GM23338 (cell line): ENCODE measurements around the gene FNDC3B. TPM values are rescaled to one million over a fixed set of nuclear protein-coding genes. Genes with fewer than 3 reads are reported as not detected.

Source experiments
- ATAC-seq: fragments of 200-7000 bp; cut with Tn5 transposase; 3 replicates; pipeline ENCODE4 v1.9.1; 2020
- DNase-seq: peaks from one replicate; pipeline ENCODE4 v3.0.0-alpha.2; 2015; ENCODE audit warnings: low spot score
- H2AFZ ChIP-seq: fragments of 200-600 bp; sonication (generic); 2 replicates; pipeline ENCODE4 v1.8.0; 2016; ENCODE audit warnings: antibody characterized with exemption, mild to moderate bottlenecking, moderate library complexity
- H3F3A ChIP-seq: fragments of 200-600 bp; sonication (generic); replicated peaks from 2 replicates; pipeline ENCODE4 v1.8.0; 2017; ENCODE audit warnings: antibody characterized with exemption, mixed run types, low read depth
- H3K27ac ChIP-seq: fragments of 200-600 bp; sonication (generic); 2 replicates; pipeline ENCODE4 v1.6.1; 2016; ENCODE audit warnings: low read depth
- H3K27me3 ChIP-seq: fragments of 200-600 bp; sonication (generic); 2 replicates; pipeline ENCODE4 v1.8.0; 2016; ENCODE audit warnings: mild to moderate bottlenecking, mixed run types, moderate library complexity; ENCODE audit not compliant: insufficient read depth
- H3K36me3 ChIP-seq: fragments of 200-600 bp; sonication (generic); 2 replicates; pipeline ENCODE4 v1.8.0; 2016; ENCODE audit warnings: mild to moderate bottlenecking; ENCODE audit not compliant: insufficient read depth
- H3K4me1 ChIP-seq: fragments of 200-600 bp; sonication (generic); 2 replicates; pipeline ENCODE4 v1.8.0; 2016; ENCODE audit warnings: mild to moderate bottlenecking, moderate library complexity; ENCODE audit not compliant: insufficient read depth
- H3K4me2 ChIP-seq: fragments of 200-600 bp; sonication (generic); 2 replicates; pipeline ENCODE4 v1.7.1; 2017; ENCODE audit warnings: mixed run types
- H3K4me3 ChIP-seq: fragments of 200-600 bp; sonication (generic); 2 replicates; pipeline ENCODE4 v1.6.1; 2016; ENCODE audit warnings: mixed run types
- H3K79me2 ChIP-seq: fragments of 200-600 bp; sonication (generic); replicated peaks from 2 replicates; pipeline ENCODE4 v1.8.0; 2017; ENCODE audit warnings: mild to moderate bottlenecking; ENCODE audit not compliant: insufficient read depth
- H3K9me2 ChIP-seq: fragments of 200-600 bp; sonication (generic); 2 replicates; pipeline ENCODE4 v1.8.0; 2017; ENCODE audit not compliant: insufficient read depth
- H4K20me1 ChIP-seq: fragments of 200-600 bp; sonication (generic); replicated peaks from 2 replicates; pipeline ENCODE4 v1.8.0; 2017; ENCODE audit warnings: mild to moderate bottlenecking; ENCODE audit not compliant: insufficient read depth
- H3K27ac Mint-ChIP-seq: 2 replicates; pipeline ENCODE4 v1.8.0; 2020; ENCODE audit warnings: inconsistent platforms, mild to moderate bottlenecking, moderate library complexity, mixed read lengths
- H3K27me3 Mint-ChIP-seq: 3 replicates; pipeline ENCODE4 v1.8.0; 2022; ENCODE audit warnings: low read depth, mild to moderate bottlenecking, moderate library complexity, mixed read lengths, inconsistent platforms; ENCODE audit not compliant: insufficient read depth, poor library complexity
- H3K36me3 Mint-ChIP-seq: 3 replicates; pipeline ENCODE4 v1.8.0; 2021; ENCODE audit warnings: low read depth, mild to moderate bottlenecking, inconsistent platforms, moderate library complexity, mixed read lengths
- H3K4me1 Mint-ChIP-seq: 3 replicates; pipeline ENCODE4 v1.8.0; 2020; ENCODE audit warnings: mild to moderate bottlenecking, inconsistent platforms, mixed read lengths
- H3K4me3 Mint-ChIP-seq: 3 replicates; pipeline ENCODE4 v1.8.0; 2021; ENCODE audit warnings: moderate library complexity, mild to moderate bottlenecking, inconsistent platforms, mixed read lengths
- H3K9me3 Mint-ChIP-seq: 3 replicates; pipeline ENCODE4 v1.8.0; 2020; ENCODE audit warnings: moderate library complexity, mild to moderate bottlenecking, inconsistent platforms, mixed read lengths
- CREB1 ChIP-seq: fragments of 250-450 bp; sonication (Bioruptor Pico); IDR thresholded peaks from 2 replicates; pipeline ENCODE4 v1.5.0; 2020; ENCODE audit warnings: low read depth, mild to moderate bottlenecking, moderate library complexity
- JUNB ChIP-seq: IDR thresholded peaks from one replicate; pipeline ENCODE4 v1.6.1; 2016; ENCODE audit warnings: antibody characterized with exemption; ENCODE audit not compliant: unreplicated experiment
- NANOG ChIP-seq: IDR thresholded peaks from 2 replicates; pipeline ENCODE4 v1.6.1; 2016; ENCODE audit warnings: antibody characterized with exemption, borderline replicate concordance
- POLR2AphosphoS5 ChIP-seq: IDR thresholded peaks from 2 replicates; pipeline ENCODE4 v1.6.1; 2016; ENCODE audit warnings: antibody characterized with exemption, low read depth
- ZNF114 ChIP-seq: fragments of 250-450 bp; sonication (Bioruptor Pico); IDR thresholded peaks from 2 replicates; pipeline ENCODE4 v1.5.0; 2020; ENCODE audit warnings: mild to moderate bottlenecking, moderate library complexity
- ZNF331 ChIP-seq: fragments of 250-450 bp; sonication (Bioruptor Pico); IDR thresholded peaks from 2 replicates; pipeline ENCODE4 v1.5.0; 2020; ENCODE audit warnings: low read depth, mild to moderate bottlenecking, moderate library complexity
- polyA plus RNA-seq: library from polyadenylated mRNA; unstranded; fragments of >200 nt; fragmentation: Nextera tagmentation; extraction: Ambion mirVana; gene quantifications from 2 replicates; pipeline ENCODE4 v1.2.1, GENCODE V29; 2016
- total RNA-seq: library from RNA; depleted of rRNA; stranded (reverse); fragments of >200 nt; shearing (Covaris generic); gene quantifications from 2 replicates; pipeline ENCODE4 v1.2.3, GENCODE V29; 2014
- TF ChIP-seq, protein P1 (sequence below): IDR thresholded peaks from one replicate; pipeline ENCODE4 v1.6.1; 2018; ENCODE audit warnings: antibody characterized with exemption; ENCODE audit not compliant: unreplicated experiment
- TF ChIP-seq, protein P2 (sequence below): IDR thresholded peaks from 2 replicates; pipeline ENCODE4 v1.6.1; 2016; ENCODE audit warnings: antibody characterized with exemption
- TF ChIP-seq, protein P3 (sequence below), 2 experiments: fragments of 200-600 bp in 1 of 2; sonication (generic) in 1 of 2; conservative IDR thresholded peaks; 2 replicates each; pipeline versions ENCODE4 v1.5.1 to v1.6.1; 2016 to 2017; ENCODE audit warnings: antibody characterized with exemption in 2 of 2, low read depth in 2 of 2, mild to moderate bottlenecking in 2 of 2, moderate library complexity in 1 of 2

Gene FNDC3B
- total and polyA plus RNA-seq, 2 experiments from 2014 or later: 19.1 to 55.4 TPM

DNA sequence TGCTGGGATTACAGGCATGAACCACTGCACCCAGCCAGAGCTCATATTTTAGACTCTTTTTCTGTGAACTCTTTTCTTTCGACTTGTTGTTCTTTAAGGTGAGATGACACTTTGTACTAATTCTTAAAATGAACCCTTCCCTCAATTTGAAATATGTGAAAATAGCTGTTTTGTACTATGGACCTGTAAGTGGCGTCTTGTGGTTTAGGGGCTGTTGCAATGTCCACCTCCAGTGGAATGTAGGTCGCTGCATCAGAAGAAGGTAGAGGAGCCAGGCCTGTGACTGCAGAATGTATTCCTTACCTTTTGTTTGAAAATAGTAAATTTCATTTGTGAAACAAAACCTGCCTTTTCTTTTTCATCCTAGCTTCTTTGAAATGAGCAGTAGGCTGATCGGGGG is 38.9 kb downstream of the FNDC3B start:
- peak overlapping the region; percentile 6; the same call in 1 of the 3 replicates for H3K4me3 Mint-ChIP-seq
- Histone ChIP-seq H4K20me1 (peaks cover 33% of the 10 kb centered on the region), H3K27ac (no peak overlapping the region), H3K36me3 (no peaks in the 10 kb centered on the region; the same call in 1 of the 2 replicates), H3K4me2 (peak overlapping the region; percentile 53), H3K79me2 (peaks cover 100% of the 10 kb centered on the region), H3F3A (no peaks in the 10 kb centered on the region), H3K4me3 (no peak overlapping the region), H3K27me3 (no peaks in the 10 kb centered on the region), H2AFZ (no peak overlapping the region), H3K9me2 (no peaks in the 10 kb centered on the region), H3K4me1 (peaks cover 37% of the 10 kb centered on the region)
- 0 out of 3 replicates have a peak, but pooled peaks cover 6% of the 10 kb centered on the region for H3K9me3 Mint-ChIP-seq
- no peak for ATAC-seq
- no peak overlapping the region for H3K27ac Mint-ChIP-seq
- TF ChIP-seq, protein P1, sequence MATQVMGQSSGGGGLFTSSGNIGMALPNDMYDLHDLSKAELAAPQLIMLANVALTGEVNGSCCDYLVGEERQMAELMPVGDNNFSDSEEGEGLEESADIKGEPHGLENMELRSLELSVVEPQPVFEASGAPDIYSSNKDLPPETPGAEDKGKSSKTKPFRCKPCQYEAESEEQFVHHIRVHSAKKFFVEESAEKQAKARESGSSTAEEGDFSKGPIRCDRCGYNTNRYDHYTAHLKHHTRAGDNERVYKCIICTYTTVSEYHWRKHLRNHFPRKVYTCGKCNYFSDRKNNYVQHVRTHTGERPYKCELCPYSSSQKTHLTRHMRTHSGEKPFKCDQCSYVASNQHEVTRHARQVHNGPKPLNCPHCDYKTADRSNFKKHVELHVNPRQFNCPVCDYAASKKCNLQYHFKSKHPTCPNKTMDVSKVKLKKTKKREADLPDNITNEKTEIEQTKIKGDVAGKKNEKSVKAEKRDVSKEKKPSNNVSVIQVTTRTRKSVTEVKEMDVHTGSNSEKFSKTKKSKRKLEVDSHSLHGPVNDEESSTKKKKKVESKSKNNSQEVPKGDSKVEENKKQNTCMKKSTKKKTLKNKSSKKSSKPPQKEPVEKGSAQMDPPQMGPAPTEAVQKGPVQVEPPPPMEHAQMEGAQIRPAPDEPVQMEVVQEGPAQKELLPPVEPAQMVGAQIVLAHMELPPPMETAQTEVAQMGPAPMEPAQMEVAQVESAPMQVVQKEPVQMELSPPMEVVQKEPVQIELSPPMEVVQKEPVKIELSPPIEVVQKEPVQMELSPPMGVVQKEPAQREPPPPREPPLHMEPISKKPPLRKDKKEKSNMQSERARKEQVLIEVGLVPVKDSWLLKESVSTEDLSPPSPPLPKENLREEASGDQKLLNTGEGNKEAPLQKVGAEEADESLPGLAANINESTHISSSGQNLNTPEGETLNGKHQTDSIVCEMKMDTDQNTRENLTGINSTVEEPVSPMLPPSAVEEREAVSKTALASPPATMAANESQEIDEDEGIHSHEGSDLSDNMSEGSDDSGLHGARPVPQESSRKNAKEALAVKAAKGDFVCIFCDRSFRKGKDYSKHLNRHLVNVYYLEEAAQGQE: no peak
- TF ChIP-seq POLR2AphosphoS5 (no peak), CREB1 (CRISPR knock-in tag) (no peak), JUNB (no peak), ZNF331 (no peak)
- TF ChIP-seq, protein P2, sequence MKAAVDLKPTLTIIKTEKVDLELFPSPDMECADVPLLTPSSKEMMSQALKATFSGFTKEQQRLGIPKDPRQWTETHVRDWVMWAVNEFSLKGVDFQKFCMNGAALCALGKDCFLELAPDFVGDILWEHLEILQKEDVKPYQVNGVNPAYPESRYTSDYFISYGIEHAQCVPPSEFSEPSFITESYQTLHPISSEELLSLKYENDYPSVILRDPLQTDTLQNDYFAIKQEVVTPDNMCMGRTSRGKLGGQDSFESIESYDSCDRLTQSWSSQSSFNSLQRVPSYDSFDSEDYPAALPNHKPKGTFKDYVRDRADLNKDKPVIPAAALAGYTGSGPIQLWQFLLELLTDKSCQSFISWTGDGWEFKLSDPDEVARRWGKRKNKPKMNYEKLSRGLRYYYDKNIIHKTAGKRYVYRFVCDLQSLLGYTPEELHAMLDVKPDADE: no peak
- H3K27me3 Mint-ChIP-seq: no peaks in the 10 kb centered on the region
- DNase-seq: no peak
- peaks cover 20% of the 10 kb centered on the region for H3K36me3 Mint-ChIP-seq
- H3K4me1 Mint-ChIP-seq: peaks cover 47% of the 10 kb centered on the region

DNA sequence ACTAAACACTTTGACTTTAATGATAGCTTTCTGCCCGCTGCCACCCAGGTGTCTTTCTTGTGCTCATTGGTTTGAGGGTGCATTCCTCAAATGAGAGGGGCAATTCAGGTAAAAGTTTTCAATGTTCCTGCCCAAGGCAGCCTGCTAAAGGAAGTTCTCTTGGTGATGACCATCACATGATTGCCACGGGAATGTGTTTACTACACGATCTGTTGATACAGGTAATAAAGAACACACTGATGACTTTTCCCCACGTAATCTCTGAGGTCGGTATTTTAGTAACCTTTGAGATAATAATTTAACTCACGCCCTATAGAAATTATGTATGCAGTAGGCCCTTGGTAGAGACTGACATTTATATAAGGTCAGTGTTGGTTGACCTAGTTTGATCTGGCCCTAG is 39.3 kb downstream of the FNDC3B start:
- Histone ChIP-seq H3K4me2 (peak overlapping the region; percentile 53; the same call in 1 of the 2 replicates), H3K4me1 (peaks cover 32% of the 10 kb centered on the region), H3K9me2 (no peaks in the 10 kb centered on the region), H2AFZ (no peak overlapping the region), H3F3A (no peaks in the 10 kb centered on the region), H4K20me1 (peaks cover 33% of the 10 kb centered on the region), H3K27me3 (no peaks in the 10 kb centered on the region), H3K79me2 (peaks cover 100% of the 10 kb centered on the region), H3K27ac (no peak overlapping the region), H3K36me3 (no peaks in the 10 kb centered on the region; the same call in 1 of the 2 replicates), H3K4me3 (no peak overlapping the region)
- Mint-ChIP-seq H3K27ac (no peak overlapping the region), H3K36me3 (peaks cover 23% of the 10 kb centered on the region), H3K9me3 (0 out of 3 replicates have a peak, but pooled peaks cover 6% of the 10 kb centered on the region), H3K27me3 (no peaks in the 10 kb centered on the region), H3K4me3 (no peak overlapping the region), H3K4me1 (peaks cover 42% of the 10 kb centered on the region)
- ATAC-seq (no peak), DNase-seq (no peak)
- TF ChIP-seq, protein P1: no peak
- TF ChIP-seq JUNB: no peak
- TF ChIP-seq, protein P3, sequence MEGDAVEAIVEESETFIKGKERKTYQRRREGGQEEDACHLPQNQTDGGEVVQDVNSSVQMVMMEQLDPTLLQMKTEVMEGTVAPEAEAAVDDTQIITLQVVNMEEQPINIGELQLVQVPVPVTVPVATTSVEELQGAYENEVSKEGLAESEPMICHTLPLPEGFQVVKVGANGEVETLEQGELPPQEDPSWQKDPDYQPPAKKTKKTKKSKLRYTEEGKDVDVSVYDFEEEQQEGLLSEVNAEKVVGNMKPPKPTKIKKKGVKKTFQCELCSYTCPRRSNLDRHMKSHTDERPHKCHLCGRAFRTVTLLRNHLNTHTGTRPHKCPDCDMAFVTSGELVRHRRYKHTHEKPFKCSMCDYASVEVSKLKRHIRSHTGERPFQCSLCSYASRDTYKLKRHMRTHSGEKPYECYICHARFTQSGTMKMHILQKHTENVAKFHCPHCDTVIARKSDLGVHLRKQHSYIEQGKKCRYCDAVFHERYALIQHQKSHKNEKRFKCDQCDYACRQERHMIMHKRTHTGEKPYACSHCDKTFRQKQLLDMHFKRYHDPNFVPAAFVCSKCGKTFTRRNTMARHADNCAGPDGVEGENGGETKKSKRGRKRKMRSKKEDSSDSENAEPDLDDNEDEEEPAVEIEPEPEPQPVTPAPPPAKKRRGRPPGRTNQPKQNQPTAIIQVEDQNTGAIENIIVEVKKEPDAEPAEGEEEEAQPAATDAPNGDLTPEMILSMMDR (conservative IDR thresholded peaks at IDR 0.05; ENCODE audit: low read depth in 2 of 2): no peak
- no peak for TF ChIP-seq ZNF114 (CRISPR knock-in tag)
- no peak for TF ChIP-seq NANOG
- TF ChIP-seq, protein P2: no peak
